GM12891 (cell line): ENCODE results near the gene RFC5.
"Not testable (repeated sequence)": the region's sequence is repeated elsewhere in the genome, so short reads cannot be mapped to it uniquely, and the experiment has no call there.

Experiments
- DNase-seq: peaks from one replicate; pipeline ENCODE4 v3.0.0; 2011; ENCODE audit warnings: low spot score; ENCODE audit not compliant: insufficient read length
- FAIRE-seq: peaks from 2 replicates; lab custom pipeline; 2011; peaks lifted over from hg19 to GRCh38; lab: Jason Lieb, UNC
- PAX5 ChIP-seq: IDR thresholded peaks from 2 replicates; pipeline ENCODE4 v1.6.1; 2011; ENCODE audit warnings: low read length, moderate library complexity, mild to moderate bottlenecking; ENCODE audit not compliant: insufficient read depth, severe bottlenecking
- POLR2A ChIP-seq: IDR thresholded peaks from 2 replicates; pipeline ENCODE4 v1.6.1; 2011; ENCODE audit warnings: low read depth, low read length, control low read depth
- POLR2AphosphoS5 ChIP-seq: IDR thresholded peaks from 2 replicates; pipeline ENCODE4 v1.6.1; 2011; ENCODE audit warnings: low read depth, low read length, control low read depth
- POU2F2 ChIP-seq: IDR thresholded peaks from 2 replicates; pipeline ENCODE4 v1.6.1; 2011; ENCODE audit warnings: low read depth, mild to moderate bottlenecking, control low read depth, low read length, moderate library complexity
- SPI1 ChIP-seq: IDR thresholded peaks from 2 replicates; pipeline ENCODE4 v1.6.1; 2011; ENCODE audit warnings: low read depth, low read length, control low read depth
- TAF1 ChIP-seq: IDR thresholded peaks from 2 replicates; pipeline ENCODE4 v1.6.1; 2011; ENCODE audit warnings: low read depth, low read length, control low read depth

Gene RFC5

DNA sequence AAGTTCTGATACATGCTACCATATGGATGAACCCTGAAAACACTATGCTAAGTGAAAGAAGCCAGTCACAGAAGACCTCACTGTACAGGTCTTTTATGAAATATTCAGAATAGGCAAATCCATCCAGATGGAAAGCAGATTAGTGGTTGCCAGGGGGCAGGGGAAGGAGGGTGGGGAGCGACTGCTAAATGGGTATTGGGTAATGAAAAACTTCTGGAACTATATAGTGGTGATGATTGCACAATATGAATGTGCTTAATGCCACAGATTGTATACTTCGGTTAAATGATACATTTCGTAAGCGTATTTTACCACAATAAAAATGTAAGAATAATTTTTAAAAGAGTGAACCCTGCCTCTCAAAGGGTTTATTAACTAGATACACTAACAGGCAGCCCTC is 35.9 kb upstream of the RFC5 start:
- DNase-seq (no peak), FAIRE-seq (no peak)
- TF ChIP-seq POLR2A (no peak), TAF1 (no peak), POU2F2 (no peak)

DNA sequence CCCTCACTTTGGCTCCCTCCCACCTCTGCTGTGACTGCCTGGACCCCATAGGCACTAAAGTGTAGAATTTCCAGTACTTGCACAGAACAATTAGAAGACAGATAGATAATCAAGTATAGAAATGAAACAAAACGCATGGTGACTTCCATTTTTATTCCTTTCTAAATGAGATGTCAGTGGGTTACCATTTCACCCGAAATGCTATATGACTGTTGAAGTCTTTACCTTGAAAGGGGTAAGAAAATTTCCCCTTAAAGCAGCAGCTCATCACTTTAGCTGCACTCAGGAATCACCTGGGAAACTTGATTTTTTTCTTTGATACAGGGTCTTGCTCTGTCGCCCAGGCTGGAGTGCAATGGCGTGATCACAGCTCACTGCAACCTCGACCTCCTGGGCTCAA is 35.2 kb upstream of the RFC5 start:
- FAIRE-seq, result no peak
- no peak for DNase-seq
- TF ChIP-seq POLR2AphosphoS5, result no peak
- TF ChIP-seq POLR2A, result no peak
- TF ChIP-seq TAF1, result no peak
- no peak for TF ChIP-seq POU2F2
- no peak for TF ChIP-seq SPI1
- TF ChIP-seq PAX5, result no peak

DNA sequence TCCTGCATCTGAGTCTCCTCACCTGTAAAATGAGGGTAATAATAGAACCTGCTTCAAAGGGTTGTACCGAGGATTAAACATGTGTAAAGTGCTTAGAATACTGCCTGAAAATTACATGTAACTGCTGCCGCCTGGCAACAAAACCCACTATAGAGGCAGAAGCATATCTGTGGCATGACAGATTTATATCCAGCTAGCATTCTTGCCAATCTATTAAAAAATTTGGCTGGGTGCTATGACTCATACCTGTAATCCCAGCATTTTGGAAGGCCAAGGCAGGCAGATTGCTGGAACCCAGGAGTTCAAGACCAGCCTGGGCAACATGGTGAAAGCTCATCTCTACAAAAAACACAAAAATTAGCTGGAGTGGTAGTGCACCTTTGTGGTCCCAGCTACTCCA is 31.3 kb upstream of the RFC5 start:
- TF ChIP-seq POLR2A, result no peak
- no peak for TF ChIP-seq PAX5
- TF ChIP-seq SPI1, result no peak
- TF ChIP-seq POLR2AphosphoS5, result no peak
- no peak for TF ChIP-seq POU2F2
- no peak for TF ChIP-seq TAF1
- FAIRE-seq, result no peak

DNA sequence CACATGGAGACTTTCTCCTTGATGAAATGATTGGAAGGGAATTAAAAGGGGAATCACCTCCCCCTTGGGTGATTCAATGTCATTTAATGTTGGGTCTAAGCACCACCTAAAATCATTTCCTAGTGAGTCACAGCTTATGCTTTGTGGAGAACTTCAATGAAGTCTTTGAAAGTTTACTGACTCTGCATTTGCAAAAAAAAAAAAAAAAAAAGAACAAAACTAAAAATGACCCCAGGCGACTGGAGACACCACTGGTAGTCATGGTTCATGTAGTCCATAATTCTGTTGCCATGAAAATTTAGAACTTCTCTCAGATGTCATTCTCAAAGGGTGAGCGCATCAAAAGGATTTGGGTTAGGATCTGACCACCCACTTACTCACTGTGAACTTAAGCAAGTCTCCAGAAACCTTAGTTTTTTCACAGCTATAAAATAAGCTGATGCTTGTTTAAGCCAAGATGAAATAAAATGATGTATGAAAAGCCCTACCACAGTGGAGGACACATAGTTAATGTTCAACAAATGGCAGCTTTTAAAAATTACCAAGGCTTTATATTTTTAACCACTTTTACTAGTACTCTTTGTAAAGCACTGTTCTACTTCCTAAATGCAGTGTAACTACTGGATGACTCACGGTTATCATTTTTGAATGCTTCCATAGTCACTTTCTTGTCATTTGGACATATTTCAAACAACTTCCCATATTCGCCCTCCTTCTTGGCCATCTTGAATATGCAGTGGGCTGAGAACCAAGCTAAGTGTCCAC is 29.6 kb upstream of the RFC5 start:
- no peak for DNase-seq
- no peak for FAIRE-seq
- TF ChIP-seq PAX5 (no peak), SPI1 (no peak), POLR2AphosphoS5 (no peak), POLR2A (no peak), TAF1 (no peak)

More for the DNA sequence above, 31.3 kb upstream of the RFC5 start:
- no peak for DNase-seq

DNA sequence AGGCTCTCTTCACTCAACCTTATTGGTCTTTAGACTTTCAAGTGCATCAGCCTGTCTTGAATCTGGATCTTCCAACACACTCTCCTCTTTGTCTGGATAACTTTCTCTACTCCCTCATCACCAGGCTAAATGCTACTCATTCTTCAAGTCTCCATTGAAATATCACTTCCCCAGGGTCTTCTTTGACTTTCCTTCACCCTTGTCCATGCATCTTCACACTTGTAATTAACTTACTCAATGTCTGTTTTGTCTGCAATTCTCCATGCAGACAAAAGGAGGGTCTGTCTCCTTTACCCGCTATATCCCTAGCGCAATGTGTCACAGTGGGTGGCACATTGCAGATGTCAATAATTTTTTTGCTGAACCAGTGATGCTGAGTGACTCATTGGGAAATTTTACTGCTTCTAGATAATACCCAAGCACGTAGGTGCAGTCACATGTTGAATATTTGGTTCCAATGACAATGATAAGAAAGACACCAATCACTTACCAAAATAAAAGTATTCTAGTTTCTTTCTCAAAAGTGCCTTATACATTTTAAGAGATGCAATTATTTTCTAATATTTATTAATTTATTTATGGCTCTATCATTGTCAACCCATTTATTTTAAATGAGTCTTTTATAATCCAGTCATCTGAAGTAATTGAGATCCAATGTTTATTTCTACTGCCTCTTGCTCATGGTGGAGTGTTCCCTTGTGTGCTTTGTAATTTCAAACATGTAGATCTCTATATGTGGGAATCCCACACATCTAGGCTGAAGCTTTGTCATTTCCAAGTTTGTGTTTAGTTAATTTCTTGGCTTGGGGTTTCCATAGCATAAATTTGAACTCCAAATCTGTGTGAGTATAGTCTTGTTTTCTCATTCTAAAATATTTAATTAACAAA is 21.7 kb upstream of the RFC5 start:
- no peak for FAIRE-seq
- TF ChIP-seq POU2F2, result no peak
- no peak for TF ChIP-seq POLR2AphosphoS5
- TF ChIP-seq PAX5, result no peak
- TF ChIP-seq POLR2A, result no peak
- no peak for TF ChIP-seq TAF1

DNA sequence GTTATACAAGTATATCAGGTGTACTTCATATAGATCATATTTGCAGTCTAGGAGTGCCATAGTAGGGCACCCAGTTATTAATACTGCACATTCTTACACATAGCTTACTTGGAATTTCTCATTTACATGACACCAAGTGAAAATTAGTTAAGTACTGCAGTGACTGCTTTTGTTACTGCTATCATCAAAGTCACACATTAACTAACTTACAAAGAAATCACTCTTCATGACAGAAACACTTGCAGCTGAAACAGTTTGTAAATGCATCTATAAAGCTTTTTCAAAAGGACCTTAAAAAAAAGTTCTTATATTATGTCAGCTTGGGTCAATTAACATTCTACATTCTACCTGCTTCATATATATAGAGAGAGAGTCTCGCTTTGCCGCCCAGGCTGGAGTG is 17.8 kb upstream of the RFC5 start:
- DNase-seq (no peak), FAIRE-seq (no peak)
- TF ChIP-seq POLR2A, result no peak

More for the DNA sequence above, 21.7 kb upstream of the RFC5 start:
- no peak for DNase-seq

DNA sequence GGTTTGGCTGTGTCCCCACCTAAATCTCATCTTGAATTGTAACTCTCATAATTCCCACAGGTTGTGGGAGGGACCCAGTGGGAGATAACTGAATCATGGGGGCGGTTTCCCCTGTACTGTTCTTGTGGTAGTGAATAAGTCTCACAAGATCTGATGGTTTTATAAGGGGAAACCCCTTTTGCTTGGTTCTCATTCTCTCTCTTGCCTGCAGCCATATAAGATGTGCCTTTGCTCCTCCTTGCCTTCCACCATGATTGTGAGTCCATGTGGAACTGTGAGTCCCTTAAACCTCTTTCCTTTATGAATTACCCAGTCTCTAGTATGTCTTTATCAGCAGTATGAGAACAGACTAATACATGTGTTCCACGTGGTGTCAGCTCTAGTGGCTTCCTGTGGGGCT is 16.7 kb upstream of the RFC5 start:
- not testable (repeated sequence) for FAIRE-seq, DNase-seq

DNA sequence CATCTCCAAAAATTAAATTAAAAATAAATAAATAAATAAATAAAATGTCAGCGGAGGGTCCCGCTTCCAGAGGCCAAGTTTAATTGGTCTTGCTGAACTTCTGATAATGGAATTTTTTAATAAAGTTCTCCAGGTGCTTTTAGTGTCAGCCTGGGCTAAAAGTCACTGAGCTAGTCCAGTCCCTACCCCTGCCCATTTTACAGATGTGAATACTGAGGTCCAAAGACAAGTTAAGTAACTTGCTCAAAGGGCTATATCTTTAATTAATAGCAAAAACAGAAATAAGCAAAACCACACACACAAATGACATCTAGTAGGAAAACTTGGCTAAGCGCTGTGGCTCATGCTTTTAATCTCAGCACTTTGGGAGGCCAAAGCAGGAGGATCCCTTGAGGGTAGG is 5.6 kb upstream of the RFC5 start:
- FAIRE-seq (no peak), DNase-seq (no peak)
- TF ChIP-seq TAF1 (no peak), POLR2A (no peak), SPI1 (no peak), POLR2AphosphoS5 (no peak), POU2F2 (no peak)

DNA sequence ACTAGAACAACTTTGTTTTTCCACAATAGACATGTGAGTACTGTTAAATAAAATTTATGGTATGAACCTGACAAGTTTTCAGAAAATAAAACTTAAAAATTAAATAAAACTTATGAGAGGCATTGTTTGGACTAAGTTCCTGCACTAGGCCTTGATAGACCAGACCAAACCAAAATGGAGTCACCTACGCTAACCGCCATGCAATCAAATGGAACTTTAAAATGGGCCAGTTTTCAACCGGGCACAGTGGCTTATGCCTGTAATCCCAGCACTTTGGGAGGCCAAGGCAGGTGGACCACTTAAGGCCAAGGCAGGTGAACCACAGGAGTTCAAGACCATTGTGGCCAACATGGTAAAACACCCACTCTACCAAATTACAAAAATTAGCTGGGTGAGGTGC is 5.1 kb upstream of the RFC5 start:
- no peak for DNase-seq
- TF ChIP-seq POLR2A (no peak), POLR2AphosphoS5 (no peak)
- no peak for FAIRE-seq

DNA sequence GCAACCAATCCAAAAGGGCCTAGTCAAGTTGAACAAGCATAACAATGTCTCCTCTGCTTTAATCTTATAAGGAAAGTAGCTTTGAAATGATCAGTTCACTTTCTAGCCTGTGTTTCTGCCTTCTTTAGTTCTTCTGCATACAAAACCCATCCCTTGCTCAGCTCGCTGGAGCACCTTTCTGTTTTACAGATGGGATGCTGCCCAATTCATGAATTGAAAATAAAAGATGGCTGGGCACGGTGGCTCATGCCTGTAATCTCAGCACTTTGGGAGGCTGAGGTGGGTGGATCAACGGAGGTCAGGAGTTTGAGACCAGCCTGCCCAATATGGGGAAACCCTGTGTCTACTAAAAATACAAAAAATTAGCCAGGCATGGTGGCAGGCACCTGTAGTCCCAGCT is 4.5 kb upstream of the RFC5 start:
- FAIRE-seq (no peak), DNase-seq (no peak)
- no peak for TF ChIP-seq TAF1
- no peak for TF ChIP-seq POLR2AphosphoS5
- no peak for TF ChIP-seq PAX5
- no peak for TF ChIP-seq SPI1
- no peak for TF ChIP-seq POLR2A
